NB4 (cell line): ENCODE results near the gene MAPK4.

Experiments used
- DNase-seq: peaks from one replicate; pipeline ENCODE4 v3.0.0; 2010; ENCODE audit warnings: low read depth
- H3K4me3 ChIP-seq: one replicate; pipeline ENCODE4 v1.5.1; 2011; ENCODE audit warnings: mild to moderate bottlenecking, low read depth, low read length, moderate library complexity
- MYC ChIP-seq: IDR thresholded peaks from 2 replicates; pipeline ENCODE4 v1.6.1; 2011; ENCODE audit warnings: low read depth, low read length
- POLR2A ChIP-seq: IDR thresholded peaks from 2 replicates; pipeline ENCODE4 v1.6.1; 2011; ENCODE audit warnings: mild to moderate bottlenecking; ENCODE audit not compliant: insufficient read length; ENCODE audit errors: extremely low read depth
- TF ChIP-seq, protein P1 (sequence below): IDR thresholded peaks from one replicate; pipeline ENCODE4 v1.5.1; 2012; ENCODE audit warnings: low read depth, low read length
- TF ChIP-seq, protein P2 (sequence below): IDR thresholded peaks from 2 replicates; pipeline ENCODE4 v1.6.1; 2011; ENCODE audit warnings: low read depth, low read length

The MAPK4 gene

DNA sequence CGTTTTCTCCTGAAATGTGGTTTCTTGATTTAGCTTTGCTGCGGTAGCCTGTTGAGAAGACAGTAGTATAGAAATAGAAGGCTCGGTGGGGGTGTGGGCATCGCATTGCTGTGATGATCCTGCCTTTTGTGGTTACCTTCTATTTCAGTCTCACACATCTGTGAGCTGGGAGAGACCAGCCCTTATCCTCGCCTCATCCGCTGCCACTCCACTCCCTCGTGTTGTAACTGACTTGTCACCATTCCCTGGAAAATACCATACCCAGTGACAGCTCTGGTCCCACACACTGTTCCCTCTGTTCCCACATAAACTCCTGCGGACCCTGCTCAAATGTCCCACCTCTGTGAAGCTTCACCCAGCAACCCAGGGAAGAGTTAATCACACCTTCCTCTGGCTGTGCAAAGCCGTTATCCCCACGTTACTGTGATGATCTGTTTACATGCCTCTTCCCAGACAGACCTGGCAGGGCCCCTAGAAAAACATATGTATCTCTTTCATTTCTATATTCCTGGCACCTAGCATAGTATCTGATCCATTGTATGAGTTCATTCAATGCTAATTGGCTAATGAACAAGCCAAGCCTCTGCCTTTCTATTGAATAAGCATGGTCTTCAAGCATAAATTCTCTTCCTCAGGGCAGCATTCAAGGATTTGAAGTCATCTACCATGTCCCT, 114.6 kb downstream of the MAPK4 start:
- DNase-seq: no peak
- H3K4me3 ChIP-seq: no peak overlapping the region
- no peak for TF ChIP-seq MYC
- TF ChIP-seq, protein P1, sequence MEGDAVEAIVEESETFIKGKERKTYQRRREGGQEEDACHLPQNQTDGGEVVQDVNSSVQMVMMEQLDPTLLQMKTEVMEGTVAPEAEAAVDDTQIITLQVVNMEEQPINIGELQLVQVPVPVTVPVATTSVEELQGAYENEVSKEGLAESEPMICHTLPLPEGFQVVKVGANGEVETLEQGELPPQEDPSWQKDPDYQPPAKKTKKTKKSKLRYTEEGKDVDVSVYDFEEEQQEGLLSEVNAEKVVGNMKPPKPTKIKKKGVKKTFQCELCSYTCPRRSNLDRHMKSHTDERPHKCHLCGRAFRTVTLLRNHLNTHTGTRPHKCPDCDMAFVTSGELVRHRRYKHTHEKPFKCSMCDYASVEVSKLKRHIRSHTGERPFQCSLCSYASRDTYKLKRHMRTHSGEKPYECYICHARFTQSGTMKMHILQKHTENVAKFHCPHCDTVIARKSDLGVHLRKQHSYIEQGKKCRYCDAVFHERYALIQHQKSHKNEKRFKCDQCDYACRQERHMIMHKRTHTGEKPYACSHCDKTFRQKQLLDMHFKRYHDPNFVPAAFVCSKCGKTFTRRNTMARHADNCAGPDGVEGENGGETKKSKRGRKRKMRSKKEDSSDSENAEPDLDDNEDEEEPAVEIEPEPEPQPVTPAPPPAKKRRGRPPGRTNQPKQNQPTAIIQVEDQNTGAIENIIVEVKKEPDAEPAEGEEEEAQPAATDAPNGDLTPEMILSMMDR: no peak
- TF ChIP-seq, protein P2, sequence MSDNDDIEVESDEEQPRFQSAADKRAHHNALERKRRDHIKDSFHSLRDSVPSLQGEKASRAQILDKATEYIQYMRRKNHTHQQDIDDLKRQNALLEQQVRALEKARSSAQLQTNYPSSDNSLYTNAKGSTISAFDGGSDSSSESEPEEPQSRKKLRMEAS: no peak
- no peak for TF ChIP-seq POLR2A

DNA sequence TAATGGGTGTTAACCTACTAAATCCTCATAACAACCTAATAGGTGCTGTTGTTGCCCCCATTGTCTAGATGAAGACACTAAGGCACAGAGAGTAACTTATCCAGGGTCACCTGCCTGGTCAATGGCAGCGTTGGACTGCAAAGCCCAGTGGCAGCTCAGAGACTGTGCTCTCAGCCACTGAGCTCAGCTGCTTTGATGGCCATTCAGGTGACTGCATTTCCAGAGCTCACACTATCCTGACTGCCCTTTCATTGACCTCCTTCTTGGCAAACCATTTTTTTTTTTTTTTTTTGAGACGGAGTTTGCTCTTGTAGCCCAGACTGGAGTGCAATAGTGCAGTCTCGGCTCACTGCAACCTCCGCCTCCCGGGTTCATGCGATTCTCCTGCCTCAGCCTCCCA, 115.2 kb downstream of the MAPK4 start:
- no peak for DNase-seq
- H3K4me3 ChIP-seq: no peak overlapping the region
- no peak for TF ChIP-seq POLR2A

DNA sequence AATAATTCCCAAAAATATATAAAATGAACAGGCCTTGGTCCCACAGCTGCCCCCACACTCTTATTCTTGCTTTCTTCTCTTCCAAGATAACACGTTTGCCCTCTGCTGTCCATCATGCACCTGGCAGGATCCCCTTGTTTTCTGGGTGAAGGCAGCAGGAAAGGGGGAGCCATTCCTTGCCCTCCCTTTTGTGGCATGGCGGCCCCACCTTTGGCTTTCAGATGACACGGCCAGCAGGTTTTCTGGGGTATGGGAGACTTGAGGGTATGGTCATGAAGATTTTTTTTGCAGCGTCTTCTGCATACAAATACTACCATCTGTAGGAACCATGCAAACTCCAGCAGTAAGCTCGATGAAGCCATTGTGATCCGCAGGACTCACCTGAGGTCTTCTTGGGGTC, 118.8 kb downstream of the MAPK4 start:
- TF ChIP-seq POLR2A: no peak
- TF ChIP-seq MYC: no peak
- TF ChIP-seq, protein P2: no peak
- TF ChIP-seq, protein P1: no peak
- no peak for DNase-seq
- H3K4me3 ChIP-seq: no peak overlapping the region

GRCh38 chr18:50679056-50679455, 119.2 kb downstream of the MAPK4 start:
- H3K4me3 ChIP-seq: no peak overlapping the region
- TF ChIP-seq, protein P1: no peak
- no peak for TF ChIP-seq MYC
- TF ChIP-seq POLR2A: no peak
- TF ChIP-seq, protein P2: no peak
- DNase-seq: no peak

DNA sequence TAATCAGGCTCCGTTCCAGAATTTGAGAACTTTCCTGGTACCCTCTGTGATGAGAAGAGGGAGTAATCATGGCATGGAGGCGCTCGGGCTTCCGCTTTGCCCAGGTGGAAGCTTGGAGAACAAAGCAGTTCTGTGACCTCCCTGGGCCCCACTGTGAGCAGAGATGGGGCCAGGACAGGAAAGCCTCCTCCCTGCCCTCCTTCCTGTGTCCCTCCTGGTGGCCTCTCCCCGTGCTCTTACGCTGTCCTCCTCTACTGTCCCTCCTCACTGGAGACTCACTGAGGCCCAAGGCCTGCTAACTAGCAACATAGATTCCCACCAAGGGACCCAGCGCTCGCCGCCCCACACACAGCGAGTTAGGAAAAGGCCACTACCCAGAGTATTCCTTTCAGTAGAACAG, 119.8 kb downstream of the MAPK4 start:
- DNase-seq: no peak
- TF ChIP-seq, protein P1: no peak
- no peak for TF ChIP-seq POLR2A
- TF ChIP-seq MYC: no peak
- TF ChIP-seq, protein P2: no peak
- no peak overlapping the region for H3K4me3 ChIP-seq

- no peak overlapping the region for H3K4me3 ChIP-seq
- no peak for DNase-seq
- no peak for TF ChIP-seq MYC
- TF ChIP-seq POLR2A: no peak
- TF ChIP-seq, protein P1: no peak
- TF ChIP-seq, protein P2: no peak
Observed at GRCh38 chr18:50680966-50681365, 121.1 kb downstream of the MAPK4 start.
